SK-N-MC (cell line): Measurements from ENCODE around the gene SH3PXD2A.

Experiments
- DNase-seq: peaks from one replicate; pipeline ENCODE4 v3.0.0-alpha.2; 2011; ENCODE audit warnings: low read depth, low spot score
- H3K27ac ChIP-seq: fragments of 200-600 bp; sonication (generic); 2 replicates; pipeline ENCODE4 v1.5.1; 2016; ENCODE audit warnings: mixed run types
- H3K36me3 ChIP-seq: fragments of 200-600 bp; sonication (generic); 2 replicates; pipeline ENCODE4 v1.6.1; 2017; ENCODE audit warnings: antibody characterized with exemption, low read length, mixed read lengths; ENCODE audit not compliant: insufficient read depth
- H3K4me3 ChIP-seq: fragments of 200-600 bp; sonication (generic); 2 replicates; pipeline ENCODE4 v1.5.1; 2016
- H3K9ac ChIP-seq: fragments of 200-600 bp; sonication (generic); 2 replicates; pipeline ENCODE4 v1.8.0; 2017; ENCODE audit warnings: mixed run types, mixed read lengths; ENCODE audit not compliant: insufficient read length
- H3K9me3 ChIP-seq: fragments of 200-600 bp; sonication (generic); 2 replicates; pipeline ENCODE4 v1.6.1; 2017; ENCODE audit warnings: low read depth, mild to moderate bottlenecking, antibody characterized with exemption, low read length, moderate library complexity, mixed read lengths
- EZH2 ChIP-seq: fragments of 200-600 bp; sonication (generic); IDR thresholded peaks from one replicate; pipeline ENCODE4 v1.6.1; 2017; ENCODE audit warnings: antibody characterized with exemption
- FOXP2 ChIP-seq: optimal IDR thresholded peaks from 2 replicates; pipeline ENCODE3; 2011; ENCODE audit warnings: mild to moderate bottlenecking, moderate library complexity; ENCODE audit not compliant: insufficient read depth; ENCODE audit errors: extremely low read length, control extremely low read depth
- POLR2AphosphoS5 ChIP-seq: IDR thresholded peaks from 2 replicates; pipeline ENCODE4 v1.6.1; 2012; ENCODE audit warnings: mild to moderate bottlenecking, low read depth, low read length, borderline replicate concordance

SH3PXD2A gene

DNA sequence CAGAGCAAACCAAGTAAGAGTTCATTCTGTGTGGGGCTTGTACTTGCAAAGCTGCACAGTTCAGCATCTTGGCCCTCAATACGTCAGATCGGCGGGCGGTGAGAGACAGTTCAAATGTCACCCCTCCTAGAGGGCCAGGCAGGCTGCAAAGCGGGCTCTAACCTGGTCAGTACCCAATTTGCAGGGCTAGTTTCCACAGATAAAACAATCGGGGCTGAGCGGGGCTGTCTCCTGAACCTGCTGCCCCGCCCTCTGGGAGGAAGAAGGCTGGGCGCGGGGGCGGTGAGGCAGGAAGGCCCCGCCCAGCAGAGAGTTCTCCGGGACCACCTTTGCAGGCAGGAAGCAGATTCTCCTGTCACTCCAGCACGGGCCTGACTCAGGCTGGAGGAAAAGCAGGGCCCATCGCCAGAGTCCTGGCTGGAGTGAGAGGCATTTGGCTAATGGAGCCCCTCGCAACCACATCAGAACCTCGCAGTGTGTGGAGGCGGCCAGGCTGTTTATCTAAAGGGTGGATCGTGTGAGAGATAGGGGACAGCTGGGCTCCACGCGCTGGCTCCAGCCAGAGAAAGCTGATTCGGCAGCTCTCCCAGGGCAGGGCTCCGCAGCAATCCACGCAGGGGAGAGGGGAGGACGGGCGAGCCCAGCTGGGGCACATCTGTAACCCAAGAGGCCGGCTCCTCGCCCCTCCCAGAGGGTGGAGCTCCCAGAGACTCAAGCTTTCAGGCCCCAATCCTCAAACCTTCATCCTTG is 83.1 kb downstream of the SH3PXD2A start:
- Histone ChIP-seq H3K9ac (no peak overlapping the region), H3K9me3 (no peaks in the 10 kb centered on the region), H3K27ac (peak overlapping the region; percentile 25; the same call in 1 of the 2 replicates), H3K4me3 (no peak overlapping the region), H3K36me3 (peaks cover 4% of the 10 kb centered on the region; the same call in 1 of the 2 replicates)
- TF ChIP-seq EZH2 (no peak), POLR2AphosphoS5 (no peak), FOXP2 (no peak)
- DNase-seq: no peak

DNA sequence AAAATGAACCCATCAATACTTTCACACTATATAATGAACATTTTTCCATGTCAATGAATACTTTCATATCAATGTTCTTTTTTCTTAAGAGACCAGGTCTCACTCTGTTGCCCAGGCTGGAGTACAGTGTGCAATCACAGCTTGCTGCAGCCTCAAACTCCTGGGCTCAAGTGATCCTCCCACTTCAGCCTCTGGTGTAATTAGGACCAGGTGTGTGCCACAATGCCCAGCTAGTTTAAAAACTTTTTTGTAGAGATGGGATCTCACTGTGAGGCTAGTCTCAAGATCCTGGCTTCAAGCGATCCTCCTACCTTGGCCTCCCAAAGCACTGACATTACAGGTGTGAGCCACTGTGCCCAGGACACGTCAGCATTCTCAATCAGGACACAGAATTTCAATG is 85.2 kb downstream of the SH3PXD2A start:
- Histone ChIP-seq H3K4me3 (no peak overlapping the region), H3K36me3 (peaks cover 1% of the 10 kb centered on the region; the same call in 1 of the 2 replicates), H3K27ac (no peak overlapping the region), H3K9me3 (no peaks in the 10 kb centered on the region), H3K9ac (no peak overlapping the region)
- no peak for DNase-seq
- TF ChIP-seq EZH2: no peak
- TF ChIP-seq FOXP2: no peak
- TF ChIP-seq POLR2AphosphoS5: no peak

DNA sequence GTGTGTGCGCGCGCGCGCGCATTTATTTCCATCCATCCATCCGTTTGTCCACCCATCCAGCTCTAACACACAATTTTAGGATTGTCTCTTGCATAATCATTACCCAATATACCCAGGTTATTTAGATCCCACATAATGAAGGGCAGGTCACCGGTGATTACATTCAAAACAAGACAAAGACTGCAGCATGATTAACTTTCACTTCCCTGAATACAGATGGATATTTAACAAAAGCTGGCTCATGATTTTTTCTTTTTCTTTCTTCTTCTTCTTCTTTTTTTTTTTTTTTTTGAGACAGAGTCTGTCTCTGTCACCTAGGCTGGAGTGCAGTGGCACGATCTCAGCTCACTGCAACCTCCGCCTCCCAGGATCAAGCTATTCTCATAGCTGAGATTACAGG is 86.2 kb downstream of the SH3PXD2A start:
- Histone ChIP-seq H3K27ac (no peak overlapping the region), H3K4me3 (no peak overlapping the region), H3K9me3 (no peaks in the 10 kb centered on the region), H3K9ac (no peak overlapping the region), H3K36me3 (no peaks in the 10 kb centered on the region)
- DNase-seq: no peak
- no peak for TF ChIP-seq POLR2AphosphoS5
- no peak for TF ChIP-seq FOXP2
- TF ChIP-seq EZH2: no peak

DNA sequence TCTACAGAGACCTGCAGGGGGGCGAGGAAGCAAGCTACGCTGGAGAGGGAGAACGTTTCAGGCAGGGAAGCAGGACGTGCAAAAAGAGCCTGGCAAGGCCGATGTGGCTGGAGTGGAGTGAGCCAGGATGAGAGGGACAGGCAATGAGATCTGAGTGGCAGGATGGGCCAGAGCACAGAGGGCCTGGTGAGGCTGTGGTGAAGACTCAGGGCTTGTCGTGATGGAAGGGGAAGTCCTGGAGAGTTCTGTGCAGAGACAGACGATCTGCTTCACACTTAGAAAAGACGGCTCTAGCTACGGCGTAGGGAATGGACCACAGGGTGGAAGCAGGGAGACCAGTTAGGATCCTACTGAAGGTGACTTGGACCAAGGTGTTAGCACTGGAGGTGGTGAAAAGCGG is 87.0 kb downstream of the SH3PXD2A start:
- Histone ChIP-seq H3K36me3 (no peaks in the 10 kb centered on the region), H3K4me3 (no peak overlapping the region), H3K9me3 (no peaks in the 10 kb centered on the region), H3K9ac (no peak overlapping the region), H3K27ac (no peak overlapping the region)
- DNase-seq: no peak
- TF ChIP-seq POLR2AphosphoS5 (no peak), EZH2 (no peak), FOXP2 (no peak)

DNA sequence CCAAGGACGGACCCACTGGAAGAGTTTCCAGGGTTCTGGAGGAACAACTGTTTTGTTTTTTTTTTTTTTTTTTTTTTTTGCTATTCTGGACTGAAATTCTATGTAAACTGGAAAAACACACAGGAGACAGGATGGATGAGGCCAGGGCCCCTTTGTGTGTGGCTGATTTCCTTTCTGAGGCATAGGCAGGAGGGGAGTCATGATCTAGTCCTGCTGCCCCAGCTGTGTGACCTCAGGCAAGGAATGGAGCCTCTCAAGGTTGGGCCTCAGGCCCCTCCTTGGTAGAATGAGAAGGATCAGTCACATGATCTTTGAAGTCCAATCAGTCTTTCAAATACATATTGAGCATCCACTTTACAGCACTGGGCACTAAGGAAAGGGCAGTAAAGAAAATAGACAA is 87.6 kb downstream of the SH3PXD2A start:
- Histone ChIP-seq H3K27ac (no peak overlapping the region), H3K9ac (no peak overlapping the region), H3K36me3 (no peaks in the 10 kb centered on the region), H3K4me3 (no peak overlapping the region), H3K9me3 (no peaks in the 10 kb centered on the region)
- no peak for DNase-seq
- TF ChIP-seq EZH2 (no peak), POLR2AphosphoS5 (no peak), FOXP2 (no peak)

DNA sequence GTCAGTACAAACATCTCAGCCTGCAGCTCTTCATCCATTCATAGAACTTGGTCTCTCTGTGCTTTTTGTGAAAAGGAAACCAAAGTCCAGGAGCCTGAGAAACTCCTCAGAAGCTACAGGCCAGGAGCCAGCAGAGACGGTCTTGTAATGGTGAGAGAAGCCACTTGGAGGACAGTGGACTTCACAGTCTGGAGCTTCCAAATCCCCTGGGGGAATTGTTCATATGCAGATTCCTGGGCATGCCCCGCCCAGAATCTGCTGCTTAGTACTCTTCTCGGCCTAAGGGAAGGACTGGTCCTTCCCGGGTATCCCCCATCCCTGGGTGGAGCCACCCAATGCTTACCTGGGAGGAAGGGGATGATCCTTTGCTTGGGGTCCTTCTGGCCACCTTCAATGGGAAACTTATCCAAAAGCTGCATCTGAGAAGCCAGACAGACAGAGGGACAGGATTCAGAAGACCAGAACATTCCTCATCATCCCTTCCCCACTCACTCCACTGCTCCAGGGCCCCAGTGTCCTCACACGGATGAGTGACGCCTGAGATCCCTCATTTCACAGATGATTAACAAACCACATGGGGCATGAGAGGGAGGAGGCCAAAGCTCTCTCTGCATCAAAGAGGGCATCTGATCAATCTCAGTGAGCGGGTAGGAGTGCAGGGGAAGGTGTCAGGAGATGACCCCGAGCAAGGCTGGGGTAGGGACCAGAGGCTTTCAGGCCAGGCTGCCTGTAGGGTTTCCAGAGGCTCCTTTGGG is 88.4 kb downstream of the SH3PXD2A start:
- Histone ChIP-seq H3K9me3 (no peaks in the 10 kb centered on the region), H3K36me3 (no peaks in the 10 kb centered on the region), H3K9ac (no peak overlapping the region), H3K4me3 (no peak overlapping the region), H3K27ac (no peak overlapping the region)
- DNase-seq: no peak
- TF ChIP-seq FOXP2: no peak
- no peak for TF ChIP-seq EZH2
- TF ChIP-seq POLR2AphosphoS5: no peak

DNA sequence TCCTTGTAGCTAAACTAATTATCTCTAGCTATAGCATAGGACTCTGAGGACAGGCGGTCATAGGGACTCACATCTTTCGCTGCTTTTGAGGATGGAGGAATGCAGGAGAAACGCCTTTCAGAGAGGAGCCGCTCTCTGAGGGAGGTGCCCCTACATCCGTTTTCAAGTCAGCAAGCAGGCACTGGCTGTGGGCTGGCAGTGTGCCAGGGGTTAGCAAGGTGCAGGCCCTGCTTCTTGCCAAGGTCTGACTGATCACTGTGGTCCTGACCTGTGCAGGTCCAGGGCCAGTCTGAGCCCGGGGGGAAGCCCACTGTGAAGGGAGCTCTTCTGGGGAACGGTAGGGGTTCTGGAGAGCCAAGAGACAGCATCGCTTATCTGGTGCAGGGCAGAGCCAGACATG is 89.4 kb downstream of the SH3PXD2A start:
- TF ChIP-seq EZH2 (no peak), POLR2AphosphoS5 (no peak), FOXP2 (no peak)
- no peaks in the 10 kb centered on the region for H3K9me3 ChIP-seq
- H3K36me3 ChIP-seq: no peaks in the 10 kb centered on the region
- no peak overlapping the region for H3K27ac ChIP-seq
- H3K4me3 ChIP-seq: no peak overlapping the region
- no peak overlapping the region for H3K9ac ChIP-seq
- DNase-seq: no peak

DNA sequence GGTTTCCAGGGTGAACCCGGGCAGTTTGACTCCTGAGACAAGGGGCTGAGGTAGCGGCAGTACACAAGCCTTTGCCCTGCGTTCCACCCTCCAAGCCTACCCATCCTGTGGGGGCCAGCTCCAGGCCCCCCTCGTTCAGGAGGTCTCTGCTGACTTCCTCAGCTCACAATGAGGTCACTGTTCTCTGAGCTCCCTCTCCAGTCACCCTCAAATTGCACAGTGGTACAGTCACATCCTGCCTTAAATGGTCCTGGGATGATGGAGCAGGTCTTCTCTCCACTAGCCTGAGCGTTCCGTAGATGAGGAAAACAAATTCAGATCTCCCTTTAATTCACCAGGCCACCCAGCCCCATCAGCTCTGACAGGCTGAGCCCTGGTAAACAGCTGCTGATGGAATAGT is 90.2 kb downstream of the SH3PXD2A start:
- Histone ChIP-seq H3K9ac (no peak overlapping the region), H3K27ac (no peak overlapping the region), H3K36me3 (no peaks in the 10 kb centered on the region), H3K9me3 (no peaks in the 10 kb centered on the region), H3K4me3 (no peak overlapping the region)
- DNase-seq: no peak
- no peak for TF ChIP-seq EZH2
- TF ChIP-seq FOXP2: no peak
- TF ChIP-seq POLR2AphosphoS5: no peak
